ENCODE measurements around the gene HPGD.
"Not testable (repeated sequence)": the region's sequence is repeated elsewhere in the genome, so short reads cannot be mapped to it uniquely, and the experiment has no call there.

HPGD gene

DNA sequence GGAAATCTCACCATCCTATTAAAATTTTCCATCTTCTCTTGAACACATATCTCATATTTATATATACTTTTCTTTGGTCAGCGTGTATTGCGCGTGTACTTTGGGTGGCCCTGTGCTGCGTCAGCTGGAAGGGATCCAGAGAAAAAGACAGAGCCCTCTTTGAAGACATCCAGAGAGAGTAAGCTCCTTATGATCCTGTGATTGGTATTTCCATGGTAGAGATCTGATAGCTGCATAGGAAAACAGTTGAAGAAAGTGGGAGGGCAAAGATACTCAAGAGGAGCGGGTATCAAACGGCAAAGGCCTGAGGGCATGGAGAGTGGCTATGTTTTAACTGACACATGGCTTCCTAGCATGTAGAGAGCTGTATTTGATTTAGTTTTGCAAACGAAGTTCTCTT, 4.4 kb upstream of the HPGD start:
- DNase-seq (ENCODE audit: low spot score): no peak

- DNase-seq (ENCODE audit: low spot score): no peak
Measured at GRCh38 chr4:174524242-174524641, 2.0 kb upstream of the HPGD start.

DNA sequence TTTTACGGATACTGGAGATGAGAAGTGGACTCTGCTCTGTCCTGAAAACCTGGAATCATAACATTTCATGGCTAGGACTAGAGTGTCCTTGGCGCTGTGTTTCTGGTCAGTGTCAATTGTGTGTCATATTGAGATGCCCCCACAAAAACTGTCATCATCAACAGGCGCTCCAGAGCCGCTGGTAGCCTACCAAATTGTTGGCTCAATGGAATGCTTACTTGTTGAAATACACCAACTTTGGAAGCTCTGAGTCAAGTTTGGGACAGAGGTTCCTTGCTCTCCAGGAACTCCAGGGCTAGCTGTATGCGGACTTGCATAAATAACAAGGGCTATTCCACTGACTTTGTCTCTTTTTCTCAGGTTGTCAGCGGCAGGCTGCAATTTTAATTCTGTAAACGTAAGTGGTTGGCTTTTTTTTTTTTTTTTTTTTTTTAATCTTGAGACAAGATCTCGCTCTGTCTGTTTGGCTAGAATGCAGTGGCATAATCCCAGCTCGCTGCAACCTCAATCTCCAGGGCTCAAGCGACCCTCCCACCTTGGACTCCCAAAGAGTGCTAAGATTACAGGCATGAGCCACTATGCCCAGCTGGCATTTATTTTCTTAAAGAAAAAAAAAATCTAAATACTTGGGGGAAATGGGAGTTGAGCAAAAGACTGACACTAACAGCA, 871 bp upstream of the HPGD start:
- peak; percentile 6 for DNase-seq (ENCODE audit: low spot score)

GRCh38 chr4:174521800-174522182, 497 bp downstream of the HPGD start:
- peak; percentile 5 for DNase-seq (ENCODE audit: low spot score)

DNA sequence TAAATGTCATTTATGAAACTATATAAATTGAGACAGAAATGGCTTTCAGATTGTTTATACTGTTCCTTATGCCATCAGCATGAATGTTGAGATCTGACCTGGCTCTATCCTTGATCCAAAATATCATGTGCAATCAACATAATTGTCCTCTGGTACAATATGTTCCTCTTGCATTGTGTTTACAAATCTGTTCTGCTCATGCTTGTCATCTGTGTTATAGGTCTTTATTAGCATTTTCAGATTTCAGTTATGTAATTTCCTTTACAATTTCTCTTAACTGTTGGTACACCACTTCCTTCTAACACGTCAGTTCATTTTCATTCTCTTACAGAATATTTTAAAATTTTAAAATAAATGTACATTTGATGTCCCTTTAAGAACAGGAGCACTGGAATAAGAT, 1.6 kb downstream of the HPGD start:
- no peak for DNase-seq (ENCODE audit: low spot score)

GRCh38 chr4:174517502-174518445, 4.5 kb downstream of the HPGD start:
- no peak for DNase-seq (ENCODE audit: low spot score)

DNA sequence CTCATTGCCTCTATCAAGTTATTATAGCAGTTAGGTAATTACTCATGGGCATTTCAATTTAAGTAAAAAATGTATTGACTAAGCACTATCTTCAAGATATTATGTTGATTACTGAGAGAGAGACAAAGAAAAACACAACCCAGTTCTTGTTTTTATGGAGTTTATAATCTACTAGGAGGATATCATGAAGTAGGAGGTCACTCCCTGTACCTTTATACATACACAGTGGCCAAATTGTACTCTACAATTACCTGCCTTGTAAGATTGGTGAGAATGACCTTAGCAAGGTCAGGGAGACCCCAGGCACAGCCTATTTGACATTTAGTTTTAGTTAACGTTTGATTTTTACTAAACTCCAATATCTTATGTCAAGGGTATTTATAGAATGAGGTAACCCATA, 5.5 kb downstream of the HPGD start:
- no peak for DNase-seq (ENCODE audit: low spot score)

DNA sequence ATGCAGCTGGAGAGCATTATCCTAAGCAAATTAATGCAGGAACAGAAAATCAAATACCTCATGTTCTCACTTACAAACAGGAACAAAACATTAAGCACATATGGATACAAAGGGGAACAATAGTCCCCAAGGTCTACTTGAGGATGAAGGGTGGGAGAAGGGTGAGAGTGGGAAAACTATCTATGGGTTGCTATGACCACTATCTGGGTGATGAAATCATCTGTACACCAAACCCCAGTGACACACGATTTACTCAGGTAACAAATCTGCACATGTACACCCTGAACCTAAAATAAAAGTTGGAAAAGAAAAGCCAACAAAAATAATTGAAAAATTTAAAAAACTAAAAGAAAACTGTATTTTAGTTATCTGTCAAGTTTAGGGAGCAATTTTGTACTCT, 5.9 kb downstream of the HPGD start:
- no peak for DNase-seq (ENCODE audit: low spot score)

DNA sequence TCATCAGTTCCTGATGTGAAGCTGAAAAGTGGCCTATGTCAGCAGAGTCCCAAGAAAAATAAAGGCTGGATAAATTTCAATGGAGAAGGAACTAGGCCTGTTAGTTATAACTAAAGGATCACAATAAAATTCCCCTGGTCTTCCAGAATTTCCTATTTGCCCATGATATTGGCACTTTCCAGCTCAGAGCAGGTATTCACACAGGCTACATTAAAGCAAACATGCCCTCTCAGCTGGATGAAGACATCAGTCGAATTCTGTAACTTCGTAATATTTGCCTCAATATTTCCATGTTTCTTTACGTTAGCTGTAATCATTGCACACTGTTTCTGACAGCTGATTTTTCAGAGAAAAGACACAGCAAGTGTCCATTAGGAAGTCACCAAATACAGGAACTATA, 9.5 kb downstream of the HPGD start:
- no peak for DNase-seq (ENCODE audit: low spot score)

DNA sequence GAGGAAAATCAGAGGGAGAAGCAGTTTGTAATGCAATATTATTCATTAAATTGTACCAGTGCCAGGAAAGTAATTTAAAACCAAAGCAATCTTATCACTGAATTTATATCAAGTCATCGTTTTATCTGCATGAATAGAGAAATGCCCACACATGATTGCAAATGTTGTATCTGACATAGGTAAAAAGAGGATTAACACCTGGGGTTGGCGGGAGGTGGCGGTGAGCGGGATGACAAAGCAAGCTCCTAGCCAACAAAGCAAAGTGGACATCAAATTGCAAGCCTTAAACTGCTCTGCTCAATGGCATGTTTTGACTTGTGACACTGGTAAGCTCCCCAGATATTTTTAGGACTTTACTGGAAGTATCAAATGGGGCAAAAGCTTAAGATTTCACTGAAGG, 16.4 kb downstream of the HPGD start:
- no peak for DNase-seq (ENCODE audit: low spot score)

DNA sequence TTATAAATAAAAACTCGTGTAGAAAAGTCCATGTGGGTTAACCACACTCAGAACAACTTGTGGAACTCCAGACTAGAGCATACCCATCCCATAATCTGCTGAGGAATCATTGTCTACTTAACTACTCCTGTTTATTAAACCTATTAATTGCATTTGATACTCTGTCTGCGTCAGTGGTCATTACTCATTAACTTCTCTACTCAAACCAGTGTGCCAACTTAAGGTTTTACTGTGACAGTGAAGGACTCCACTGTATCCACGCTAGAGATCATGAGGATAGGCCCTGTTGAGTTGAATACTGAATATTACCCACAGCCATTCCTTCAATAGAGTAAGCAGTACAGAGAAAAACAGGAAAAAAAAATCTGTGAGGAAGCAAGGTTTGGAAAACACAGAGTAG, 17.3 kb downstream of the HPGD start:
- DNase-seq (ENCODE audit: low spot score): no peak

DNA sequence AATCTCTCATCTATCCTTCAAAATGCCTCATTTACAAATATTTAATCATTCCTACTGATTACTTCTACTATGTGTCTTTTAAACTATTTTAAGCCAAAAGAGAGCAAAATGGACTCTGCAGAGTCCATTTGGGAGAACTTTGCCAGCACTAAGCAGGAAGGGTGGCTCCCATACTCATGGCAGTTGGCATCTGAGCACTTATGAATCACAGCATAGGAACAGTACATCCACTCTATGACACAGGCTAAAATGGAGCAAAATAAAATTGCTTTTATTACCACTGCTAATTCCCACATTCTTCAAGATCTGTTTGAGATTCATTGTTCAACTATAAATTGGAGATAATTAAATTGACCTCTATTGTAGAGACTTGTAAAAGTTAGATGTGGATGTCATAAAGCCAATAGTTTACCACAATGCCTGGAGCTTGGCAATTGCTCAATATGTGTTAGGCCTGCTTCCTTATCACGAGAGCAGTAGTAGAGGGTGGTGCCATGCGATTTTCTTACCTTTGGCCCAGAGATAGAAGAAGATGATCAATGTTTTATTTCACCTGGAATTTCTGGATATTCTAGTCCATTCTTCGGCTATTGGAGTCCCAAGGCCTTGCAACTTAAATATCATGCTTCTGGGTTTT, 19.1 kb downstream of the HPGD start:
- no peak for DNase-seq (ENCODE audit: low spot score)

GRCh38 chr4:174496631-174497432, 25.5 kb downstream of the HPGD start:
- DNase-seq (ENCODE audit: low spot score): no peak

GRCh38 chr4:174495626-174496025, 26.7 kb downstream of the HPGD start:
- no peak for DNase-seq (ENCODE audit: low spot score)

DNA sequence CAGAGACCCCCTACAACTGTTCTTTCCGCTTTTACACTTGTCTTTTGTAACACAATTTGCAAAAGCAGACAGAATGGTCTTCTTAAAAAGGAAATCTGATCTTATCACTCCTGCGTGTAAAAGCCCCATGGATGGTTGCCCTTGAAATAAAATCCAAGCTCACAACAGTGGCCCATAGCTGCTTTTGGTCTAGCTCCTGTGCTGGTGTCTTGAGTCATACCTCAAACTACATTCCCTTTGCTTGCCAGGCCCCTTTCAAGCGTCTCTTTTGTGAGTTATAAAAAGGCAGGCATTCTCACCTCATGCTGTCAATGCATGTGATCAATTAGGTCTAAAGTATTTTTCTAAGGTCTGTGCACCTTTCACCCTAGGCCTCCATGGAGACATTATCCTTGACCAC, 27.6 kb downstream of the HPGD start:
- DNase-seq (ENCODE audit: low spot score): no peak

GRCh38 chr4:174494146-174494545, 28.1 kb downstream of the HPGD start:
- no peak for DNase-seq (ENCODE audit: low spot score)

- no peak for DNase-seq (ENCODE audit: low spot score)
Measured at GRCh38 chr4:174490451-174490961, 31.8 kb downstream of the HPGD start.

- not testable (repeated sequence) for DNase-seq (ENCODE audit: low spot score)
Measured at GRCh38 chr4:174488368-174488767, 33.9 kb downstream of the HPGD start.

DNA sequence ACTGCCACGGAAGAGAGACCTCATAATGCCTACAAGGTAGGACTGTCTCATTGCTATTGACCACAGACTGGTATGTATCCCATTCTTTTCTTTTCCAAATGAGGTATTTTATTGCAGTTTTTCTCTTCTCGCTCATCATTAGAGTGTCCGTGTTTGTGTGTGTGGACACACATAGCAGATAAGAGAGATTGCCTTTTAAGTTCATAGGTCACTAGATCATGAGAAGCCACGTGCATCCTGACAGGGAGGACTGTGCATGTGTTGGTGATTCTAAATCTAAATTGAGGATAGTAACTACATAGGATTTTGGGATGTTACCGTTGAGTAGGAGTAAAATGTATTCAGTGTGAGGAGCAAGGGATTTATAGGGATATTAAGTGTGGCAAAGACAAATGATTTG, 37.3 kb downstream of the HPGD start:
- DNase-seq (ENCODE audit: low spot score): no peak

DNA sequence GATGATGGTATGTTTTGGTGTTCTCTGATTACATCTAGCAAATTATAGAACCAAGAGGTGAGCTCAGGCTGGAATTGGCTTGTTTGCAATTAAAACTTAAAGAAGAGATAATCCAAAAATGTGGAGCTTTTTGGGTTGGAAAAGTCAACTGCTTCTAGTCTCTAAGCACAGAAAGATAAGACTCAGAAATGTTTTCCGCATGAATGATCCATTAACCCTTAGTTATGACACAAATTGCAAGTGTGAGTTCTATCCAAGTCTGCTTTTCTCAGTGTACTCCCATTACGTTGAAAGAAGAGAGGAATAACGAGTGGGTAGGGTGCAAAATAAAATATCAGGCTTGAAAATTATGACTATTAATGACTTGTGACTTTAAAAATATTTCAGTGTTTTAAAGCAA, 38.5 kb downstream of the HPGD start:
- DNase-seq (ENCODE audit: low spot score): no peak

GRCh38 chr4:174479140-174479539, 43.1 kb downstream of the HPGD start:
- DNase-seq (ENCODE audit: low spot score): no peak

DNA sequence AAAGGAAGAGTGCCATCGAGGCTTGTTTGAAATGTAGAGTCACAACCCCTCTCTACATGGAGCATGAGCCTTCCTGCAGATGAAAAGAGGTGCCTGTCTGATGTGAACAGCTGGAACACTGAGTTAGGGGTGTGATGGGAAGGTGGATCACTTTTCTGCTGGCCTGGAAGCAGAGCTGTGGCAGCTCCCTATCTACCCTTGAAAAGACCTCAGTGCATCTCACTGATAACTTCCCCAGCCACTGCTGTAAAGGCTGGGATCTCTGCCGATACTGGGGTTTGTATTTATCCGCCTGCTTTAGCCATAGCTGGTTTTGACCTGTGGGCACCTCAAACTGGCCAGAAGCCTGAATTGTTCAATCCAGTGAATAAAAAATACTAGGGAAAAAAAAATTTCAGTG, 46.8 kb downstream of the HPGD start:
- DNase-seq (ENCODE audit: low spot score): no peak

Data from GM03348 (cell line).